Erythroblast (primary cell): ENCODE data around the gene SNPH.

Source experiments
- GATA1 ChIP-seq: IDR thresholded peaks from 2 replicates; pipeline ENCODE4 v1.6.1; 2011; ENCODE audit warnings: low read depth, mild to moderate bottlenecking, control low read depth, low read length, moderate library complexity
- POLR2A ChIP-seq: IDR thresholded peaks from 2 replicates; pipeline ENCODE4 v1.6.1; 2011; ENCODE audit warnings: mild to moderate bottlenecking, low read length

DNA sequence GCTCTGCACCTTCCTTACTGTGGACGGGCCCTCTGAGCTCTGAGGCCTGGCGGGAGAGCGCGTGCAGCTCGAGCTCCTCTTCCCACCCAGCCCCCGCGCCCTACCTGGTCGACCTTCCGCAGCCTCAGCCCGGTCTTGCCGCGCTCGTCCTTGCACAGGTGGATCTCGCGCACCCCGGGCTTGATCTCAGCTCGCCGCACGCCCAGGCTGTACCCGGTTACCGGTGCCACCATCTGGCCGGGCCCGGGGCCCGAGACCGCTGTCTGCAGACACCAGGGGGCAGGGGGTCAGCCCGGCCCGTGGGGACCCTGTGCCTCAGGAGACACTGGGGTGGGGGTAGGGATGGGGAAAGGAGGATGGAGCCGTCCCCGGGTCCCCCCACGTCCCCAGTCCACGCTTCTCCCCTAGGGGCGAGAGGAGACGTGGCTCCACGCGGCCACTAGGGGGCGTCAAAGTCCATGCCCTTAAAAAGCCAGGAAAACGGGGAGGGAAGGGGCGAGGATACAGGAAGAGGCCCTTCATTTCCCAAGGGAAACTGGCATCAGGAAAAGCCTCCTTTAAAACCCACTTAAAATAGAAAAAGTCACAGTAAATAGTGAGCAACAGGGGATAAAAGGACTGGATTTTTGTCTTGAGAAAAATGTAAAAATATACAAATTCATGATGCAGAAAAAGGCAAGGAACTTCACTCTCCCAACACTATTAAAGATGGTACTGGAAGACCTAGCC, 47.3 kb downstream of the SNPH start:
- TF ChIP-seq POLR2A, result no peak
- no peak for TF ChIP-seq GATA1
